Measurements from ENCODE around the gene MAP4K5.
"Not testable (repeated sequence)": the region's sequence is repeated elsewhere in the genome, so short reads cannot be mapped to it uniquely, and the experiment has no call there.

Gene MAP4K5

GRCh38 chr14:50545618-50546017 is 13.2 kb upstream of the MAP4K5 start:
- no peaks in the 10 kb centered on the region for H3K9me3 Mint-ChIP-seq
- no peaks in the 10 kb centered on the region for H3K4me1 Mint-ChIP-seq
- peaks cover 6% of the 10 kb centered on the region for H3K27me3 Mint-ChIP-seq (ENCODE audit: low read depth)
- H3K36me3 Mint-ChIP-seq (ENCODE audit: low read depth), result no peaks in the 10 kb centered on the region
- H3K4me3 Mint-ChIP-seq, result no peak overlapping the region
- H3K27ac Mint-ChIP-seq, result no peak overlapping the region
- TF ChIP-seq, protein P1, sequence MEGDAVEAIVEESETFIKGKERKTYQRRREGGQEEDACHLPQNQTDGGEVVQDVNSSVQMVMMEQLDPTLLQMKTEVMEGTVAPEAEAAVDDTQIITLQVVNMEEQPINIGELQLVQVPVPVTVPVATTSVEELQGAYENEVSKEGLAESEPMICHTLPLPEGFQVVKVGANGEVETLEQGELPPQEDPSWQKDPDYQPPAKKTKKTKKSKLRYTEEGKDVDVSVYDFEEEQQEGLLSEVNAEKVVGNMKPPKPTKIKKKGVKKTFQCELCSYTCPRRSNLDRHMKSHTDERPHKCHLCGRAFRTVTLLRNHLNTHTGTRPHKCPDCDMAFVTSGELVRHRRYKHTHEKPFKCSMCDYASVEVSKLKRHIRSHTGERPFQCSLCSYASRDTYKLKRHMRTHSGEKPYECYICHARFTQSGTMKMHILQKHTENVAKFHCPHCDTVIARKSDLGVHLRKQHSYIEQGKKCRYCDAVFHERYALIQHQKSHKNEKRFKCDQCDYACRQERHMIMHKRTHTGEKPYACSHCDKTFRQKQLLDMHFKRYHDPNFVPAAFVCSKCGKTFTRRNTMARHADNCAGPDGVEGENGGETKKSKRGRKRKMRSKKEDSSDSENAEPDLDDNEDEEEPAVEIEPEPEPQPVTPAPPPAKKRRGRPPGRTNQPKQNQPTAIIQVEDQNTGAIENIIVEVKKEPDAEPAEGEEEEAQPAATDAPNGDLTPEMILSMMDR (IDR thresholded peaks at IDR 0.05; ENCODE audit: unreplicated experiment in 3 of 3), result no peak

DNA sequence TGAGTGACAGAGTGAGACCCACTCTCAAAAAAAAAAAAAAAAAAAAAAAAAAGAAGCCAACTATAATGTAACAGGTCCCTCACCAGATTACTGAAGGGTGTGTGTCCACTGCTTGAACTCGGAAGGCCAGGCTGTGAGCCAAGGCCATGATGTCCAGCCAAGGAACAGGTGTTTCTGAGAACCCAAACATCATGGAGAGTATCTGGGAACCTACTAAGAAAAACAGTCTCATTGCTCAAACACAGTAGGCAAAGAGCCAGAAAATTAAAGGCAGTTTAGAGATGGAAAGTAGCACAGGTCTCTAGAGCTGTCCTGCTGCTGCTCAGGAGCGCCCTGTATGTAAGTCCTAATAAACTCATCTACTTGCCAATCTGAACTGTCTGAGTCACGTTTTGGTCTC is 12.5 kb upstream of the MAP4K5 start:
- Mint-ChIP-seq H3K27me3 (ENCODE audit: low read depth) (peaks cover 6% of the 10 kb centered on the region), H3K4me3 (no peak overlapping the region), H3K9me3 (no peaks in the 10 kb centered on the region), H3K4me1 (no peaks in the 10 kb centered on the region), H3K36me3 (ENCODE audit: low read depth) (no peaks in the 10 kb centered on the region), H3K27ac (no peak overlapping the region)
- TF ChIP-seq, protein P1 (IDR thresholded peaks at IDR 0.05; ENCODE audit: unreplicated experiment in 3 of 3), result no peak

- Mint-ChIP-seq H3K4me1 (no peaks in the 10 kb centered on the region), H3K4me3 (no peak overlapping the region), H3K27ac (no peak overlapping the region), H3K9me3 (peaks cover 3% of the 10 kb centered on the region), H3K36me3 (ENCODE audit: low read depth) (no peaks in the 10 kb centered on the region), H3K27me3 (ENCODE audit: low read depth) (peaks cover 6% of the 10 kb centered on the region)
- TF ChIP-seq, protein P1 (IDR thresholded peaks at IDR 0.05; ENCODE audit: unreplicated experiment in 3 of 3), result peak; percentile 37 to 60 (median 49)
These were observed 10.6 kb upstream of the MAP4K5 start for GRCh38 chr14:50542941-50543418.

DNA sequence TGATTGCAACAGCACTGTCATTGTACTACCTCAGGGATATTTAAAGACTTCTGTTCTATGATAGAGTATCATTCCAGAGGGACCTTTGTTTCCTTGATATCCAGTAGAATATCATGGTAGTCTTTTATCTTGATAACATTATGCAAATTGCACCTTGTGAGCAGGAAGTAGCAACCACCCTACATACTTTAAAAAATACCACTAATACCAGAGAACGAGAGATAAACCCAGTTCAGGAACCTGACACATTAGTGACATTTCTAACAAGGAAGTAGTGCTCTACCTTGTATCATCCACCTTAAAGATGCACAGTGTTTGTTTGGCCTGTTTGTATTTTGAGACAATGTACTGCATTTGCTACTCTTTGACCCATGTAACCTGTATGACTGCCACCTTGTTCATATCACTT is 8.8 kb upstream of the MAP4K5 start:
- TF ChIP-seq, protein P1 (IDR thresholded peaks at IDR 0.05; ENCODE audit: unreplicated experiment in 3 of 3), result no peak
- Mint-ChIP-seq H3K4me1 (no peaks in the 10 kb centered on the region), H3K36me3 (ENCODE audit: low read depth) (no peaks in the 10 kb centered on the region), H3K4me3 (no peak overlapping the region), H3K9me3 (peaks cover 10% of the 10 kb centered on the region), H3K27ac (no peak overlapping the region), H3K27me3 (ENCODE audit: low read depth) (peaks cover 6% of the 10 kb centered on the region)

DNA sequence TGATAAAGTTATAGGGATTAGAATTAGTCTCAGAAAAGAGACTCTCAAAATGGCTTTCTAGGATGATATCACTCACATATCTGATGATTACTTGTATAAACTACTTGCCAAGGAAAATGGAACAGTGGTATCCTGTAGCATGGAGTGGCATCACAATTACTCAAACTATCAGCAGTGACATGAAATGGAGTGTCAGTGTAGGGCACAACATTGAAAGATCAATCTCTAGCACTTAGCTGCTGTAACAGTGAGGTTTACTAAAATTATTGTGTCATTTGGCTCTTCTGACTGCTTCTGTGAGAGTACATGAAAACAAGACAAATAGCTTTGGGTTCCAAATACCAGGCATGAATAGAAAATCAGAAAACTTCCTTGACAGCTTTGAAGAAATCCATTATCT is 6.7 kb upstream of the MAP4K5 start:
- H3K4me3 Mint-ChIP-seq, result no peak overlapping the region
- TF ChIP-seq, protein P1 (IDR thresholded peaks at IDR 0.05; ENCODE audit: unreplicated experiment in 3 of 3), result no peak
- H3K36me3 Mint-ChIP-seq (ENCODE audit: low read depth), result no peaks in the 10 kb centered on the region
- H3K9me3 Mint-ChIP-seq, result peaks cover 10% of the 10 kb centered on the region
- no peaks in the 10 kb centered on the region for H3K27me3 Mint-ChIP-seq (ENCODE audit: low read depth)
- no peak overlapping the region for H3K27ac Mint-ChIP-seq
- H3K4me1 Mint-ChIP-seq, result no peaks in the 10 kb centered on the region

- H3K27me3 Mint-ChIP-seq (ENCODE audit: low read depth); H3K4me3 Mint-ChIP-seq; H3K9me3 Mint-ChIP-seq; H3K36me3 Mint-ChIP-seq (ENCODE audit: low read depth); H3K27ac Mint-ChIP-seq; H3K4me1 Mint-ChIP-seq: not testable (repeated sequence)
These were observed 5.7 kb upstream of the MAP4K5 start for GRCh38 chr14:50538034-50538433.

Data from nephron (organoid).